Stimulated activated CD4-positive, alpha-beta T cell treated with anti-CD3 and anti-CD28 coated beads, Interleukin-2, amount 100 ng/mL, for 48 hours (primary cell): ENCODE results near the gene CPA4.
"Not testable (repeated sequence)": the region's sequence is repeated elsewhere in the genome, so short reads cannot be mapped to it uniquely, and the experiment has no call there.

ENCODE experiments used
- DNase-seq, 2 donors: peaks; one replicate each; pipeline ENCODE4 v3.0.0-alpha.2; 2020

The CPA4 gene

GRCh38 chr7:130292682-130293257, at the start of gene CPA4:
Gene CPA4, plus strand, starts transcription at chr7:130293161. Its CDS starts 20 bp downstream, at chr7:130293181.
- no peak for DNase-seq

- DNase-seq = not testable (repeated sequence)
These were observed 49.5 kb upstream of the CPA4 start for GRCh38 chr7:130243486-130243885.

- DNase-seq = not testable (repeated sequence)
These were observed 46.5 kb upstream of the CPA4 start for GRCh38 chr7:130246491-130246890.

GRCh38 chr7:130248842-130249241, 44.1 kb upstream of the CPA4 start:
- DNase-seq = not testable (repeated sequence)

GRCh38 chr7:130249626-130250025, 43.3 kb upstream of the CPA4 start:
- DNase-seq = not testable (repeated sequence)

GRCh38 chr7:130254555-130254954, 38.4 kb upstream of the CPA4 start:
- no peak for DNase-seq

GRCh38 chr7:130256704-130257103, 36.3 kb upstream of the CPA4 start:
- no peak for DNase-seq

GRCh38 chr7:130258494-130259078, 34.4 kb upstream of the CPA4 start:
- no peak for DNase-seq

- no peak for DNase-seq
These were observed 30.5 kb upstream of the CPA4 start for GRCh38 chr7:130262448-130262847.

GRCh38 chr7:130263130-130263529, 29.8 kb upstream of the CPA4 start:
- no peak for DNase-seq

GRCh38 chr7:130266258-130266960, 26.6 kb upstream of the CPA4 start, which contains the start of gene CPA2:
Gene CPA2, plus strand, starts transcription at chr7:130266863. Its CDS starts 19 bp downstream, at chr7:130266882.
- no peak for DNase-seq

- no peak for DNase-seq
These were observed 26.0 kb upstream of the CPA4 start for GRCh38 chr7:130266961-130267321.

GRCh38 chr7:130268463-130269317, 24.3 kb upstream of the CPA4 start:
- no peak for DNase-seq

- no peak for DNase-seq
These were observed 23.7 kb upstream of the CPA4 start for GRCh38 chr7:130269318-130269694.

GRCh38 chr7:130270947-130271800, 21.8 kb upstream of the CPA4 start:
- no peak for DNase-seq

GRCh38 chr7:130272381-130273080, 20.4 kb upstream of the CPA4 start:
- DNase-seq = no peak

- no peak for DNase-seq
These were observed 19.7 kb upstream of the CPA4 start for GRCh38 chr7:130273081-130273932.

- DNase-seq = no peak
These were observed 19.1 kb upstream of the CPA4 start for GRCh38 chr7:130273933-130274255.

GRCh38 chr7:130274296-130274695, 18.7 kb upstream of the CPA4 start:
- DNase-seq = no peak

- DNase-seq = no peak
These were observed 17.9 kb upstream of the CPA4 start for GRCh38 chr7:130274983-130275591.
